Measurements from ENCODE around the gene CDC40.
"Not testable (repeated sequence)": the region's sequence is repeated elsewhere in the genome, so short reads cannot be mapped to it uniquely, and the experiment has no call there.

Gene CDC40

GRCh38 chr6:110271732-110272022, 91.5 kb downstream of the CDC40 start:
- DNase-seq (ENCODE audit: low spot score): no peak

DNA sequence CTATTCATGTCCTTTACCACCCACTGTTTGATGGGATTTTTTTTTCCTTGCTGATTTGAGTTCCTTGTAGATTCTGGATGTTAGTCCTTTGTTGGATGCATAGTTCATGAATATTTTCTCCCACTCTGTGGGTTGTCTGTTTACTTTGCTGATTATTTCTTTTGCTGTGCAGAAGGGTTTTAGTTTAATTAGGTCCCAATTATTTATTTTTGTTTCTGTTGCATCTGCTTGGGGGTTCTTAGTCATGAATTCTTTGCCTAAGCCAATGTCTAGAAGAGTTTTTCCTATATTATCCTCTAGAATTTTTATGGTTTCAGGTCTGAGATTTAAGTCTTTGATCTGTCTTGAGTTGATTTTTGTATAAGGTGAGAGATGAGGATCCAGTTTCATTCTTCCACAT, 92.6 kb downstream of the CDC40 start:
- DNase-seq (ENCODE audit: low spot score): not testable (repeated sequence)

DNA sequence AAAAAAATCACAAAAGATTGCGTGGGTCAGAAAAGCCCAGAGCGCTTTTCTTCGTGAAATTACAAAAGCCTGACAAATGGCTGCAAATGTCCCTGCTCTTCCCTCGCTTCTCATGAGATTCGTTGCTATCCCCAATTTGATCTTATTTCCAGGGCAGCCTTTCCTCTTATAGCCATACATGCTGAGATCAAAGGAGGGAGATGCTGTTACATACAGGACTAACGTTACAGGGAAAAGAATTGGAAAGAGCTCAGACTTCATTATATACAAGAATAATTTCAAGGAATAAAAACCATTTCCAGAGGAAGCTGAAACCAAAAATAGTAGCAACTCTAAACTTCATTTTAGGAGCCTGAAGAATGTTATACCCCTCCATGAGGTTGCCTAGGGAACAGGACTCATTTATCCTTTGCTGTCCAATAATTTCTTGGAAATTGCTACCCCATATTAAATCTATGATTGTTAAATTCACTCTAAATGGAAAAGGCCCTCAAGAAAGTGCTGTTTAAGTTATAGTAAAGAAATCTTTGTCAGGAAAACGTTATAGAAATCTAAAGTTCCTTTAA, 97.0 kb downstream of the CDC40 start:
- DNase-seq (ENCODE audit: low spot score): no peak

Data from LoVo (cell line).